ENCODE results near the gene TRPV6. TPM values are rescaled to one million over a fixed set of nuclear protein-coding genes. Genes with fewer than 3 reads are reported as not detected.

Gene TRPV6
- total and polyA plus RNA-seq, 4 donors, result 0.40 to 1.2 (median 0.53) TPM

- no peak for TF ChIP-seq CTCF (IDR thresholded peaks at IDR 0.05; ENCODE audit: control extremely low read depth, extremely low read depth)
- H3K36me3 ChIP-seq (ENCODE audit: control insufficient read depth in 4 of 4, insufficient read depth in 4 of 4, low read length in 4 of 4), result no peaks in the 10 kb centered on the region
- H3K27ac ChIP-seq (ENCODE audit: low read depth in 1 of 2, low read length in 1 of 2), result no peak overlapping the region
- peaks cover 0 to 2% (median 0%) of the 10 kb centered on the region in 4 donors for H3K9me3 ChIP-seq (ENCODE audit: control insufficient read depth in 4 of 4, insufficient read depth in 3 of 4, low read length in 3 of 4)
- no peaks in the 10 kb centered on the region for H3K27me3 ChIP-seq (ENCODE audit: control insufficient read depth in 3 of 3, insufficient read depth in 3 of 3, low read length in 2 of 3)
- no peaks in the 10 kb centered on the region for H3K4me1 ChIP-seq (ENCODE audit: control insufficient read depth in 5 of 5, insufficient read depth in 5 of 5, low read length in 5 of 5)
- 84% methylated on average over 7 of the region's 7 CpGs for WGBS, 2 donors
- ATAC-seq (ENCODE audit: insufficient read depth, low FRiP score) (no peak), DNase-seq (no peak)
- H3K4me3 ChIP-seq, result no peak overlapping the region
- H3K9ac ChIP-seq (ENCODE audit: insufficient read depth in 1 of 2, low read length in 2 of 2), result no peak overlapping the region
Observed at GRCh38 chr7:142933092-142933475, 47.5 kb upstream of the TRPV6 start.

GRCh38 chr7:142932386-142933091 lies 47.0 kb upstream of the TRPV6 start:
- no peak overlapping the region for H3K27ac ChIP-seq (ENCODE audit: low read depth in 1 of 2, low read length in 1 of 2)
- no peak for ATAC-seq (ENCODE audit: insufficient read depth, low FRiP score)
- no peaks in the 10 kb centered on the region for H3K36me3 ChIP-seq (ENCODE audit: control insufficient read depth in 4 of 4, insufficient read depth in 4 of 4, low read length in 4 of 4)
- no peak for DNase-seq
- no peaks in the 10 kb centered on the region for H3K4me1 ChIP-seq (ENCODE audit: control insufficient read depth in 5 of 5, insufficient read depth in 5 of 5, low read length in 5 of 5)
- no peak overlapping the region for H3K9ac ChIP-seq (ENCODE audit: insufficient read depth in 1 of 2, low read length in 2 of 2)
- H3K27me3 ChIP-seq (ENCODE audit: control insufficient read depth in 3 of 3, insufficient read depth in 3 of 3, low read length in 2 of 3), result no peaks in the 10 kb centered on the region
- TF ChIP-seq CTCF (IDR thresholded peaks at IDR 0.05; ENCODE audit: control extremely low read depth, extremely low read depth), result no peak
- WGBS, 2 donors, result 71 to 77% methylated on average over 5 of the region's 5 CpGs
- no peak overlapping the region for H3K4me3 ChIP-seq
- H3K9me3 ChIP-seq (ENCODE audit: control insufficient read depth in 4 of 4, insufficient read depth in 3 of 4, low read length in 3 of 4), result peaks cover 0 to 5% (median 1%) of the 10 kb centered on the region in 4 donors

GRCh38 chr7:142930126-142930730 lies 44.7 kb upstream of the TRPV6 start:
- H3K9ac ChIP-seq (ENCODE audit: insufficient read depth in 1 of 2, low read length in 2 of 2), result no peak overlapping the region
- H3K4me1 ChIP-seq (ENCODE audit: control insufficient read depth in 5 of 5, insufficient read depth in 5 of 5, low read length in 5 of 5), result no peaks in the 10 kb centered on the region
- no peaks in the 10 kb centered on the region for H3K27me3 ChIP-seq (ENCODE audit: control insufficient read depth in 3 of 3, insufficient read depth in 3 of 3, low read length in 2 of 3)
- ATAC-seq (ENCODE audit: insufficient read depth, low FRiP score) (no peak), DNase-seq (no peak)
- no peak overlapping the region for H3K27ac ChIP-seq (ENCODE audit: low read depth in 1 of 2, low read length in 1 of 2)
- 92 to 97% methylated on average over 11 of the region's 11 CpGs for WGBS, 2 donors
- no peak for TF ChIP-seq CTCF (IDR thresholded peaks at IDR 0.05; ENCODE audit: control extremely low read depth, extremely low read depth)
- H3K9me3 ChIP-seq (ENCODE audit: control insufficient read depth in 4 of 4, insufficient read depth in 3 of 4, low read length in 3 of 4), result peaks cover 0 to 5% (median 1%) of the 10 kb centered on the region in 4 donors
- no peaks in the 10 kb centered on the region for H3K36me3 ChIP-seq (ENCODE audit: control insufficient read depth in 4 of 4, insufficient read depth in 4 of 4, low read length in 4 of 4)
- no peak overlapping the region for H3K4me3 ChIP-seq
